ENCODE measurements around the gene DMAP1. TPM values are rescaled to one million over a fixed set of nuclear protein-coding genes. Genes with fewer than 3 reads are reported as not detected.

The DMAP1 gene
- total RNA-seq, 1 donor from 2014 or later: 64.7 TPM

DNA sequence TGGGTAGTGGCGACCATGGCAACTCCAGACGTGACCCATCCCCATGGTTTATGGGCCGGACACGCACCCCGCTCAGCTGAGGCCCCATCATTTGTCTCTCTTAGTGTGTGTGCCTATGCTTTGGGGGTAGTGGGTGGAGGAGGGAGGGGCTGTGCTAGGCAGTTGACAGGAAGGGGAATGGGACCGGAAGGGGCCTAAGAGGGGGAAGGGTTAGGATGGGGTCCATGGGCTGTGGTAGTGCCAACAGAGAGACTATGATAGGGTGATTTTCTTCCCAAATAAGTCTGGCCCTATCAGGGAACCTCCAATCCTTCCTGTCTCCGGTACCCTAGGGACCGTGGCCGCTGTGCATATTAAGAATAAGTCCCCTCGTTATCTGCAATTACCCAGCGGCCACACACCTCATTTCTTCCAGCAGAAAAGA is 9.9 kb downstream of the DMAP1 start:
- no peak for DNase-seq (ENCODE audit: low read depth)
- H3K27me3 ChIP-seq (ENCODE audit: control insufficient read depth, insufficient read depth, low read length): no peaks in the 10 kb centered on the region
- TF ChIP-seq CTCF (IDR thresholded peaks at IDR 0.05; ENCODE audit: insufficient read depth, low read length, poor library complexity, severe bottlenecking): no peak
- peaks cover 2% of the 10 kb centered on the region for H3K36me3 ChIP-seq (ENCODE audit: control insufficient read depth, insufficient read depth, low read length)
- H3K4me3 ChIP-seq (ENCODE audit: low read depth, low read length): no peak overlapping the region

DNA sequence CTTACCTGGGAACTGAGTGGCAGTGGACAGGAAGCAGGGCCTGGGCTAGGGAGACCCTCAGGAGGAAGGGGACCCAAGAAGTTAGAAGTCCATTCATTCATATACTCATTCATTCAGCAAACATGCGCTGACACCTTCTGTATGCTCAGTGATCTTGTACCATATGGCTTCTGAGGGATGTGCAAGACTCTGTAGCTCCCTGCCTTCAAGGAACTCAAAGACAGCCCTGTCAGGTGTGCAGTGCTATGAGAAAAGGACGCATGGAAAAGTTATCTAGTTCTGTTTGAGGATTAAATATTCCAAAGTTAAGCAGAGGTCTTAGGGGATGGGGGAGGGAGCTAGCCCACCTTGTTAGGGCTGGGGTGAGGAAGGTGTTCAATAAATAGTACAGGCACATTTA is 12.5 kb downstream of the DMAP1 start:
- Histone ChIP-seq H3K27me3 (ENCODE audit: control insufficient read depth, insufficient read depth, low read length) (no peaks in the 10 kb centered on the region), H3K36me3 (ENCODE audit: control insufficient read depth, insufficient read depth, low read length) (peaks cover 2% of the 10 kb centered on the region), H3K4me3 (ENCODE audit: low read depth, low read length) (no peak overlapping the region)
- TF ChIP-seq CTCF (IDR thresholded peaks at IDR 0.05; ENCODE audit: insufficient read depth, low read length, poor library complexity, severe bottlenecking): no peak
- DNase-seq (ENCODE audit: low read depth): no peak

DNA sequence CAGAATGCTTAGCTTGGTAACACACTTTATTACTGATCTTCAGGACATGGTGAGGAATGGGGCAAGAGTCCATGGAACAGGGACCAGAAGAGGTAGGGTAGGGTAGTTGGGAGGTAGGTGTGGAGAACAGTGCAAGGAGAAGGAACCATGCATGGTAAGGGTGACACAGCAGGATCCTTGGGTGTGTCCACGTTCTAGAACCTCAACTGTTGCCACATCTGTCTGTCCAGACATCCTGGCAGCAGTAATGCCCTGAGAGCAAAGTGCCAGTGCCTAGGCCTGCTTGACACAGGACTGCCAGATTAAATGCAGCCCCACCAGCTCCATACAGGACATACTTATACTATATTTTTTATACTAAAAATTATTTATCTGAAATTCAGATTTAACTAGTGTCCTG is 13.9 kb downstream of the DMAP1 start:
- no peak for TF ChIP-seq CTCF (IDR thresholded peaks at IDR 0.05; ENCODE audit: insufficient read depth, low read length, poor library complexity, severe bottlenecking)
- no peaks in the 10 kb centered on the region for H3K36me3 ChIP-seq (ENCODE audit: control insufficient read depth, insufficient read depth, low read length)
- no peaks in the 10 kb centered on the region for H3K27me3 ChIP-seq (ENCODE audit: control insufficient read depth, insufficient read depth, low read length)
- DNase-seq (ENCODE audit: low read depth): no peak
- no peak overlapping the region for H3K4me3 ChIP-seq (ENCODE audit: low read depth, low read length)

DNA sequence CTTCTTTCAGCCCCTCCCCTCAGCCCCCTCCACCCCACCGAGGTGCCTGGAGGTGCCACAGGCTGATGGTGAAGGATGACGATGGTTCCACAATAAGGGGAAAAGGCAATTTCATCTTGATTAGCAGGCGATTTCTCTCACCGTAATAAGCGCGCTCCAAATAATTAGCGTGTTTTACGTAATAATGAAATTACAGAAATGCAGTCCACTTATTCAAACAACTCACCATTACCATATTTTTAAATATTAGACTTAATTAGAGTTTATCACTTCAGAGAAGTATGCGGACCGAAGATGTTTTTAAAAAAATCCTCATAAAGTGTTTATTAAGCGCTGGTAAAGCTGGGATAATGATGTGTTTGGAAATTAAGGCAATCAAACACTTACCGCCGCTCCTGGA is 14.9 kb downstream of the DMAP1 start:
- no peaks in the 10 kb centered on the region for H3K36me3 ChIP-seq (ENCODE audit: control insufficient read depth, insufficient read depth, low read length)
- no peaks in the 10 kb centered on the region for H3K27me3 ChIP-seq (ENCODE audit: control insufficient read depth, insufficient read depth, low read length)
- no peak overlapping the region for H3K4me3 ChIP-seq (ENCODE audit: low read depth, low read length)
- DNase-seq (ENCODE audit: low read depth): no peak
- no peak for TF ChIP-seq CTCF (IDR thresholded peaks at IDR 0.05; ENCODE audit: insufficient read depth, low read length, poor library complexity, severe bottlenecking)

- H3K4me3 ChIP-seq (ENCODE audit: low read depth, low read length): no peak overlapping the region
- H3K27me3 ChIP-seq (ENCODE audit: control insufficient read depth, insufficient read depth, low read length): no peaks in the 10 kb centered on the region
- no peak for DNase-seq (ENCODE audit: low read depth)
- TF ChIP-seq CTCF (IDR thresholded peaks at IDR 0.05; ENCODE audit: insufficient read depth, low read length, poor library complexity, severe bottlenecking): no peak
- no peaks in the 10 kb centered on the region for H3K36me3 ChIP-seq (ENCODE audit: control insufficient read depth, insufficient read depth, low read length)
These were observed 16.3 kb downstream of the DMAP1 start for GRCh38 chr1:44229435-44230167.

DNA sequence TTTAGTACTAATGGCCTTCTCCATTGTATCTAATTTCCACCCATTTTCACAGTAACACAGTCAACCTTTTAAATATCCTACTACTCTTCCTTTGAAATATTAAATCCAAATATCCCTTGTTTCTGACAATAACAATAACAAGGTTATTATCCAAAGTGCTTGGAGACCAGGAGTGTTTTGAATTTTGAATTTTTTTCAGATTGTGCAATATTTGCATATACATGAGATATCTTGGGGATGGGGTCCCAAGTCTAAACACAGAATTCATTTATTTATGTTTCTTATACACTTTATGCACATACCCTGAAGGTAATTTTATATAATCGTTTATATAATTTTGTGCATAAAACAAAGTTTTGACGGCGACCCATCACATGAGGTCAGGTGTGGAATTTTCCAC is 17.5 kb downstream of the DMAP1 start:
- TF ChIP-seq CTCF (IDR thresholded peaks at IDR 0.05; ENCODE audit: insufficient read depth, low read length, poor library complexity, severe bottlenecking): no peak
- Histone ChIP-seq H3K36me3 (ENCODE audit: control insufficient read depth, insufficient read depth, low read length) (no peaks in the 10 kb centered on the region), H3K4me3 (ENCODE audit: low read depth, low read length) (no peak overlapping the region), H3K27me3 (ENCODE audit: control insufficient read depth, insufficient read depth, low read length) (no peaks in the 10 kb centered on the region)
- no peak for DNase-seq (ENCODE audit: low read depth)

All from kidney epithelial cell (primary cell).